Ovary (tissue), 3 donors: ENCODE data around the gene PPM1F.

Experiments used
- POLR2A ChIP-seq: fragments of 450-650 bp; IDR thresholded peaks from one replicate; pipeline ENCODE4 v1.6.1; 2017; ENCODE audit warnings: antibody characterized with exemption, mild to moderate bottlenecking, moderate library complexity
- TF ChIP-seq, protein P1 (sequence below), 3 donors: fragments of 450-650 bp in 2 of 3; fragments of 200-600 bp in 1 of 3; IDR thresholded peaks; one replicate each; pipeline versions ENCODE4 v1.5.1 to v1.8.0; 2016 to 2022; ENCODE audit warnings: antibody characterized with exemption in 3 of 3, mild to moderate bottlenecking in 1 of 3
- donor health status: DM: no; HTN: no; CAD: no.

DNA sequence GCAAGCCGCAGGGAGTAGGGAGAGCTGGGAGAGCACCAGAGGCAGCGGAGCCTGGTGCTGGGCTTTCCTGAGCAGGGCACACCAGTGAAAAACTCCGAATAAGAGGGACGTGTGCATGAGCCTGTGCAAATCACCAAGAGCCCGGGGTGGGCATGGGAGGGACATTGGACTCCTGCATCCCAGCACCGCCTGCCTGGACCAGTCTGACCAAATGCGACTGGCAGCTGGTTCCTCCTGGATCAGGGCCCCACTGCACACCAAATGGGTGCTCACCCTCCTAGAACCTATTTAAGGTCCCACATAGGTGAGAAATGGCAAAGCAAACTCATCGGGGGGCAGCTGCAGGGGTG is 3.1 kb downstream of the PPM1F start:
- TF ChIP-seq, protein P1, sequence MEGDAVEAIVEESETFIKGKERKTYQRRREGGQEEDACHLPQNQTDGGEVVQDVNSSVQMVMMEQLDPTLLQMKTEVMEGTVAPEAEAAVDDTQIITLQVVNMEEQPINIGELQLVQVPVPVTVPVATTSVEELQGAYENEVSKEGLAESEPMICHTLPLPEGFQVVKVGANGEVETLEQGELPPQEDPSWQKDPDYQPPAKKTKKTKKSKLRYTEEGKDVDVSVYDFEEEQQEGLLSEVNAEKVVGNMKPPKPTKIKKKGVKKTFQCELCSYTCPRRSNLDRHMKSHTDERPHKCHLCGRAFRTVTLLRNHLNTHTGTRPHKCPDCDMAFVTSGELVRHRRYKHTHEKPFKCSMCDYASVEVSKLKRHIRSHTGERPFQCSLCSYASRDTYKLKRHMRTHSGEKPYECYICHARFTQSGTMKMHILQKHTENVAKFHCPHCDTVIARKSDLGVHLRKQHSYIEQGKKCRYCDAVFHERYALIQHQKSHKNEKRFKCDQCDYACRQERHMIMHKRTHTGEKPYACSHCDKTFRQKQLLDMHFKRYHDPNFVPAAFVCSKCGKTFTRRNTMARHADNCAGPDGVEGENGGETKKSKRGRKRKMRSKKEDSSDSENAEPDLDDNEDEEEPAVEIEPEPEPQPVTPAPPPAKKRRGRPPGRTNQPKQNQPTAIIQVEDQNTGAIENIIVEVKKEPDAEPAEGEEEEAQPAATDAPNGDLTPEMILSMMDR (IDR thresholded peaks at IDR 0.05), result no peak
- no peak for TF ChIP-seq POLR2A
